Pancreas (tissue), 10 donors: ENCODE measurements around the gene CASKIN2. TPM values are rescaled to one million over a fixed set of nuclear protein-coding genes. Genes with fewer than 3 reads are reported as not detected.

Experiments
- ATAC-seq, 4 donors: fragments of 200-7000 bp; cut with Tn5 transposase; one replicate each; pipeline versions ENCODE4 v1.8.0 to v1.9.1; 2020; ENCODE audit warnings: mild to moderate bottlenecking in 4 of 4, moderate library complexity in 4 of 4
- DNase-seq, 6 donors: peaks; one replicate each; pipeline ENCODE4 v3.0.0-alpha.2; 2020
- FAIRE-seq: peaks from 2 replicates; lab custom pipeline; 2012; peaks lifted over from hg19 to GRCh38; lab: Jason Lieb, UNC
- H3K27ac ChIP-seq, 4 donors: fragments of 200-600 bp; sonication (generic); 1 replicate in 3 of 4; 2 replicates in 1 of 4; pipeline versions ENCODE4 v1.5.0 to v1.8.0; 2020
- H3K27me3 ChIP-seq, 4 donors: fragments of 200-600 bp; one replicate each; pipeline ENCODE4 v1.8.0; 2021
- H3K36me3 ChIP-seq, 3 donors: fragments of 200-600 bp; sonication (generic) in 1 of 3; one replicate each; pipeline versions ENCODE4 v1.5.0 to v1.8.0; 2020 to 2021
- H3K4me1 ChIP-seq, 3 donors: fragments of 200-600 bp; one replicate each; pipeline ENCODE4 v1.8.0; 2021
- H3K4me3 ChIP-seq, 4 donors: fragments of 200-600 bp; sonication (generic) in 2 of 4; one replicate each; pipeline versions ENCODE4 v1.5.0 to v1.8.0; 2020 to 2021
- H3K9me3 ChIP-seq, 4 donors: fragments of 200-600 bp; one replicate each; pipeline ENCODE4 v1.8.0; 2021
- CTCF ChIP-seq, 4 donors: fragments of 200-600 bp; sonication (generic) in 3 of 4; IDR thresholded peaks; one replicate each; pipeline versions ENCODE4 v1.5.0 to v1.8.0; 2021; ENCODE audit warnings: antibody characterized with exemption in 4 of 4
- whole genome bisulfite sequencing, 2 donors: extraction: QIAGEN DNeasy Blood & Tissue Kit; methylation state at CpG; one replicate each; pipeline ENCODE4 v1.1.7; 2013; 5-methylcytosine and 5-hydroxymethylcytosine counted together
- intact Hi-C, 3 donors: fragments of 100-400 bp; cut with DNase I; formaldehyde crosslinking; loops; one replicate each; pipeline versions ENCODE4 v1.11.1 to v1.14.2; 2022
- polyA plus RNA-seq, 2 donors: library from polyadenylated mRNA; stranded (reverse); fragments of 200-250 nt; gene quantifications; one replicate each; pipeline ENCODE4 v1.2.3, GENCODE V29; 2013
- total RNA-seq, 6 donors: library from RNA; stranded (reverse); fragmentation: NEBNext Ultra II Directional in 4 of 6; extraction: Animal tissue kit (Norgen Biotek cat#: 25700) in 4 of 6; gene quantifications; one replicate each; pipeline versions ENCODE4 v1.2.1 to v1.2.4, GENCODE V29; 2021 to 2023
- donor health status: healthy with polysubstance abuse.
- donor health status: DM: no; HTN: no; CAD: no; lungs with moderate emphysema.
- donor health status: DM: no; HTN: no; CAD: no.
- donor health status: control.
- donor health status: control.
- donor health status: Bipolar disorder and iron deficiency.
- donor health status: DM: yes; HTN: yes; CAD: no.
- donor health status: DM: no; HTN: no; CAD: no.
- donor health status: DM: no; HTN: no; CAD: no.
- donor health status: DM: yes; HTN: yes; CAD: no.

The CASKIN2 gene
- total and polyA plus RNA-seq, 8 donors, result 12.1 to 20.7 (median 13.2) TPM

GRCh38 chr17:75511270-75511609, 4.1 kb downstream of the CASKIN2 start:
- 74 to 75% methylated on average over 4 of the region's 4 CpGs for WGBS, 2 donors
- Histone ChIP-seq H3K9me3 (no peaks in the 10 kb centered on the region), H3K4me1 (peaks cover 0 to 23% (median 8%) of the 10 kb centered on the region in 3 donors), H3K27ac (peak overlapping the region in 2 of 4 donors; percentile 15 to 50), H3K27me3 (no peaks in the 10 kb centered on the region), H3K4me3 (peak overlapping the region in 1 of 4 donors; percentile 8), H3K36me3 (peaks cover 0 to 6% (median 0%) of the 10 kb centered on the region in 3 donors)
- no peak for DNase-seq
- no peak for FAIRE-seq
- TF ChIP-seq CTCF (IDR thresholded peaks at IDR 0.05), result no peak
- intact Hi-C loops, result no loop called here
- no peak for ATAC-seq

GRCh38 chr17:75509528-75510258, 5.6 kb downstream of the CASKIN2 start:
- DNase-seq, result no peak
- ATAC-seq, result no peak
- 89 to 90% methylated on average over 19 of the region's 19 CpGs for WGBS, 2 donors
- no peak overlapping the region for H3K4me3 ChIP-seq
- no peak for FAIRE-seq
- H3K36me3 ChIP-seq, result peaks cover 0 to 6% (median 0%) of the 10 kb centered on the region in 3 donors
- H3K27me3 ChIP-seq, result no peaks in the 10 kb centered on the region
- intact Hi-C loops, result no loop called here
- no peaks in the 10 kb centered on the region for H3K9me3 ChIP-seq
- peaks cover 0 to 23% (median 8%) of the 10 kb centered on the region in 3 donors for H3K4me1 ChIP-seq
- no peak for TF ChIP-seq CTCF (IDR thresholded peaks at IDR 0.05)
- no peak overlapping the region for H3K27ac ChIP-seq

GRCh38 chr17:75508931-75509361, 6.4 kb downstream of the CASKIN2 start:
- Histone ChIP-seq H3K4me1 (peaks cover 0 to 23% (median 8%) of the 10 kb centered on the region in 3 donors), H3K27me3 (no peaks in the 10 kb centered on the region), H3K36me3 (peaks cover 0 to 6% (median 0%) of the 10 kb centered on the region in 3 donors), H3K27ac (no peak overlapping the region), H3K9me3 (no peaks in the 10 kb centered on the region), H3K4me3 (no peak overlapping the region)
- no peak for ATAC-seq
- TF ChIP-seq CTCF (IDR thresholded peaks at IDR 0.05), result no peak
- no peak for FAIRE-seq
- WGBS, 2 donors, result 65 to 67% methylated on average over 5 of the region's 5 CpGs
- intact Hi-C loops, result no loop called here
- peak in 1 of 6 donors; percentile 60 for DNase-seq

- FAIRE-seq (no peak), DNase-seq (no peak), ATAC-seq (no peak)
- no peak for TF ChIP-seq CTCF (IDR thresholded peaks at IDR 0.05)
- Histone ChIP-seq H3K4me1 (peaks cover 0 to 17% (median 8%) of the 10 kb centered on the region in 3 donors), H3K4me3 (no peak overlapping the region), H3K9me3 (no peaks in the 10 kb centered on the region), H3K27me3 (no peaks in the 10 kb centered on the region), H3K27ac (no peak overlapping the region), H3K36me3 (peaks cover 0 to 6% (median 0%) of the 10 kb centered on the region in 3 donors)
- 83 to 88% methylated on average over 22 to 27 of the region's 27 CpGs for WGBS, 2 donors
- intact Hi-C loops, result no loop called here
Measured at GRCh38 chr17:75507733-75508719, 7.3 kb downstream of the CASKIN2 start.
